ENCODE results near the gene ZBTB21.

The ZBTB21 gene

DNA sequence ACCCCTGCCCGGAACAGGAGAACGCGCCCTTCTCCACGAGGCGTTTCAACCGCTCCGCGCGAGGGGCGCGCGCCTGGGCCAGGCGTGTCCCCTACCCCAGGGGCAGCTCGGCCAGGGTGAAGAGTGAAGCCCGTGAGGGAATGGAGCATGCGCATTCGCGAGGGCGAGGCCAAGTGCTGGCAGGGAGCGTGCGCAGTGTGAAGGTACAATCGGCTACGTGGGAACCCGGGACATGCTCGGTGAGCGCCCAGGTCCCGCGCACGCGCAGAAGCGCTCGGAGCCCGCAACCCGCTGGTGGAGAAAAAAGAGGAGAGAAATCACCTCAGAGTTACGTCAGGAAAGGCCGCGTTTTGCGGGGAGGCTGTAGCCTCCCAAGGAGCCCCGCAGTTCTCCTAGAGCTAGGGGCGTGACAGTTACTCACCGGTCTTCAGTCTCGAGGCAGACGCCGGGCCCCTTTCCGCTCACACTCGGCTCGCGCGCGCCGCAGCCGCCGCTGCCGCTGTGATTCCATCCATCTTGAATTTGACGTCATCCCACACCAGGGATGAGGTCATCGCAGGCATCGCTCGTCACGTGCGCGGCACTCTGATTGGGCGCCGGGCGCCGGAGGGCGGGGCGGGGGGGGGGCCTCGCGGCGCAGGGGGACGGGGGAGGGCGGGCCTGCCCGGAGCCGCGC is at the start of gene ZBTB21:
TSS of gene ZBTB21 (minus strand) at position 530 of the 676 bp plus-strand sequence. CDS start 16,265 bp downstream, outside the sequence.
- peak; percentile 94 for DNase-seq (ENCODE audit: low read depth)

DNA sequence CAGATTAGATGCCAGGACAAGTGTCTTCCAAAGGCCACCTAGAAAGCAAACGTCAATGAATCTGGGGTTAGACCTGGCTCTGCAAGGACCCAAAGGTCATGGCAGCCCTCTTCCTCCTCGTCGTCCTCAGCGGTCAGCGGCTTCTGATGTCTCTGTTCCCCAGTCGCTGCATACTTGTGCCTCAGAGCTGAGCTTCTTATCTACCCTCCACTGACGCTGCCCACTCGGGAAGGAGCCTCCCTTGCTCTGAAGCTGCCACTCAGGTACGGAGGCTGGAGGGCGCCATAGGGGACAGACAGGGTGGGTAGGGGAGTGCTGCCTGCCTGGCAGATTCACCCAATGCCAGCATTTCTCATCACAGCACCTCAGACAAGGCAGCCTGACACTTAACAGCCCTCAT is 49.6 kb upstream of the ZBTB21 start:
- DNase-seq (ENCODE audit: low read depth): no peak

DNA sequence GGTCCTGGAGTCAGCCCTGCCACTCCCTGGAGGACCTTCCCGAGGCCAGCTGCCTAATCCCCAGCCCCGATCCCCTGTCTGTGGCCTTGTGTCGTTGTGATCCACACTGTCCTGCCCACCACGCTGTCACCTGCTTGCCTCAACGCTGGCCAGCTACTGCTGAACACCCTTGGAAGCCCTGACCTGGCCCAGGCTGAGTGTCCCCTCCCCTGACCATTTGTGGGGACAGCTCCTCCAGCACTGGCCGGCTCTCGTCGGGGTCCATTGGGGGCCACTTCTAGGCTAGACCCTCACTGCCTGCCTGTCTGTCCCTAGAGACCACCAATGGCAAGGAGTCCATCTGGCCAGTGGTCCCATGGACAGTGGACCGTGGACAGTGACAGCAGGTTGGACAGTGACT is 49.0 kb upstream of the ZBTB21 start:
- DNase-seq (ENCODE audit: low read depth): no peak

DNA sequence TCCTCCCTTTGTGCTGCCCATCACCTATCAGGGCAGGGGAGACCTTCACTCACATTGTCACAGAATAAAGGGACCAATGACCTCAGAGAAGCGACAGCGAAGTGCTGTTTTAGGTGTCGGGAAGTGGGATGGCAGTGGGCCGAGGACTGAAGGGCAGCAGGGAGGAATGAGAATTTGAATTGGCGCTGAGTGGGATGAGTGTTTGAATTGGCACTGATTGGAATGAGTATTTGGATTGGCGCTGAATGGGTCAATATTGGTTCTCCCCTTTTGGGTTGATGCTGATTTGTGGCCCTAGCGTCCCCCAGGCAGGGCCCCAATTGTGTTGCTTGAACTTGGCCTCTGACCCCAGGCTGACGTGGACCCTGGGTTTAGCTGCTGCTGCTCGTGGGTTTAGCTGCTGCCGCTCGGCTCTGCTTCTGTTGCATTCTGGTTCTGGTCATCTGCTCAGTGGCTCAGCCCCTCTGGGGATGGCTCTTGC is 48.5 kb upstream of the ZBTB21 start:
- DNase-seq (ENCODE audit: low read depth): no peak

DNA sequence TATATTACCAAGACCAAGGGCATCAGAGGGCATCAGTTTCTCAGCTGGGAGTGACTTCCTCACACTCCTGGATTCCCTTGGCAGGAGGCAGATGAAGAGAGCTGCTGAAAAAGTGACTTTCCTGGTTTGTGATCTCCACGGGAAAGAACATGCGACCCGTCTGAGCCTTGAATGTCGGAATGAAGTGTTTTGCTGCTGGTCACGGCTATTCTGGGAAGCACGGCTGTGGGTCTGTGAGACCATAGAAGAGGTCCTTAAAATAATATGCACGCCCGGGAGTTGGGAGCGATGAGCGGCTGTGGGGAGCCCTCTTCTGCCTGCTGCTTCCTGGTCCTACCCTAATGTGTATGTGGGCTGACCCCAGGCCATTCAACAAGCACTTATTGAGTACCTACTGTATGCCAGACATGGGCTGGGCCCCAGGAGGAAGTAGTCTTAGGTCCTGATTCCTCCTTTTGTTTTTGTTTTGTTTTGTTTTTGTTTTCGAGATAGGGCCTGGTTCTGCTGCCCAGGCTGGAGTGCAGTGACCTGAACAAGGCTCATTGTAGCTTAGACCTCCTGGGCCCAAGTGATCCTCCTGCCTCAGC is 47.8 kb upstream of the ZBTB21 start:
- no peak for DNase-seq (ENCODE audit: low read depth)

DNA sequence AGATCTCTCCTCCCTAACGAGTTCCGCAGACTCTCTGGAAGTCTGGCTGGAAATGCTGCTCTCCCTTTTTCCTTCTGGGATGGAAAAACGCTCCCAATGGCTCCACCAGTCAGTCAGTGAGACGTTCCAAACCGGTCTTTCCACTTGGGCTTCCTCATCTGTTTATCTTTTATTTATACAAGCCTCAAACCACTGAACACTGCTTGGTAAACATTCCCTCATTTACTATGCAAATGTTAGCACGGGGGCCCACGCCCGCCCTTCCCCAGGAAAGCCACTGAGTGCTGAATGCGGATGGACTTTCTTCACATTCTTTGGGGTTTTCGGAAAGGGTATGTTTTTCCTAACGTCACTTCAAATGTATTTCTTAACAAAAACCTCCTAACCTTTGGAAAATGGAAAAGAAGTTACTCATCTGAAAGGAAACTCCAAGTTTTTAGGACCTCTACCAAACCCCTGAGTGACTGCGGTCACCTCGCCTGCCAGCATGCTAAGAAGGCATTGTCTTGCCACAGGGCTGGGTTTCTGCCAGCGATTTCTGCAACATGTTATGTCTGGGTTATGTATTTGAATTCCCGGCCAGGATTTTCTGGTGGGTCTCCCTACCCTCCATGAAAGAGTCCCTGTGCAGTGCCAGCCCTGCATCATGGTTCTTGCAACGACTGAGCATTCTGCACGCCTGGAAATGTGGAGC is 47.0 kb upstream of the ZBTB21 start:
- DNase-seq (ENCODE audit: low read depth): no peak

DNA sequence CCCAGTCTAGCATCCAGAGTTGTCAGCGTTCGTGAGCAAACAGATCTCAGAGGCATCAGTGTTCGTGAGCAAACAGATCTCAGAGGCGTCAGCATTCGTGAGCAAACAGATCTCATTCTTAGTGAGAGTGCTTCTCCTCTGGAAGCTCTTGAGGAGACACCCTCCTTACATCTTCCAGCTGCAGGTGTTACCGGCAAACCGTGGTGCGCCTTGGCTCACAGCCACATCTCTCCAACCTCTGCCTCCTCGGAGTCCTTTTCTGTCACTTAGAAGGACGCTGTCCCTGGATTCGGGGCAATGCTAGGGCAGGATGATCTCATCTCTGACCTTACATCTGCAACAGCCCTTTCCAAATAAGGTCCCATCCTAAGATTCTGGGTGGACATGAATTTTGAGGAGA is 46.3 kb upstream of the ZBTB21 start:
- DNase-seq (ENCODE audit: low read depth): no peak

DNA sequence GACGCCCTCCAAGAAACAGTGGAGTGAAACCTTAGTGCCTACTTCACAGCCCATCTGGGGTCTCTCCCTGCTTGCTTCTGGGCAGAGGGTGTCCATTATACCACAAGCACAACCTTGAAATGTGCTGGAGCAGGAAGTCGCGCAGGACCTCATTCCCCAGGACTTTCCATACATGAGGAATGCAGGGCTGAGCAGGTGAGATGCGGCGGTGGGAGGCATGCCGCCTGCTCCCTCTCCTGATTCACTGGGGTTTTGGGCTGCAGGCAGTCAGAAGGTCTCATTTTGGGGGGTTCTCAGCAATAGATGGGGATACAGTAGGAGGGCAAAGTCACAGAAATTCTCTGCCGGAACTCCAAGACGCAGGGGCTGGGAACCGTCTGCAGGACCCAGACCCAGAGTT is 45.3 kb upstream of the ZBTB21 start:
- DNase-seq (ENCODE audit: low read depth): no peak

DNA sequence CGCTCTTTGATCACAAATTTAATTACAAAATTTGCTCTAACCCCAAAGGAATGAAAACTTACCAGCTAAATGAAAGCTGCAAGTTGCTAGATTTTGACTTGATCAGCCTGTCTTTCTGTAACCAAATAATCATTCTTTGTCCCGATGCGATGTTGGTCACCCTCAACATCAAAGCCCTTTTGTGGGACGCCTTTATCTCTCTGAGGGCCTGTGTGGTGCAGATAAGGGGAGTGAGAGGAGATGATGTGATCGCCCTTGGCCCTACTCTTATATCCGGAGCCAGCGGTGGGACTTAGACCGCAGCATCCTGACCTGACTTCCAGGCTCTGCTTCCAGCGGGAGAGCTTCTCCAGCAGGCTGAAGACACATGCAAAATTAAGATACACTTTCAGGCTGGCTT is 41.6 kb upstream of the ZBTB21 start:
- no peak for DNase-seq (ENCODE audit: low read depth)

DNA sequence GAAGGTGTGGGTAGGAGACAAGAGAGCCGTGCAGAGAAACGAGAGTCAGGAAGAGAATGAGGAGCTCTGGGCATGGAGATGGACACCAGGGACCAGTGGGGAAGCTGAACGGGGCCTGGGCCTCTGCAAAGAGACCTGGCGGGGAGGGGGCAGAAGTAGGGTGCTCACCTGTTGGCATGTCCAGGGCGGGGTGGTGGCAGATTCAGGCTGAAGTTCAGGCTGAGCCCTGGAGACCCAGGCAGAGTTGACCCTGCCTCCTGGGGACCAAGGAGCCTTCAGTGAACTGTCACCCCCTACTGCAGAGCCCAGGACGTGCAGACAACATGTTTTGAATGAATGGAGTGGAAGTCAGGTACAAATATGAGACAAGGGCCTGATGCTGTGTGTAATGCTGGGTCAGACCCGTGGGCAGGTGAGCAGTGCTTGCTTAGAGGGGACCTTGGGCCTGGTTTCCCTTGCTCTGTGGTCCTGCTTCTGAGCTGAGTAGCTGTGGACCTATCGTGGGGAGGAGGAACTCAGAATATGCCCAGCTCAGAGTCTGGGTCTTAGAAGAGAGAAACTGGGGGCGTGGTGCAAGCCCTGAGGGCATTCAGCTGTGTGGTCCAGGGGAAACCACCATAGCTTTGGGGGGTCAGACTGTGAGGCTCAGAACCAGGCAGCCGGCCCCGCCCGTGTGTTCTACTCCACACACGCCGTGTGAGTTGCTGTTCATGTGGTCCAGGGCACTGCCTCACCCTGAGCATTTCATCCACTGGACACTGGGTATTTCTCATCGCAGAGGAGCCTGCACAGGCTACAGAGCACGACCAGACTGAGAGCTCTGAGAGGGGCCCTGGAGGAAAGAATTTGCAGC is 39.6 kb upstream of the ZBTB21 start:
- no peak for DNase-seq (ENCODE audit: low read depth)

DNA sequence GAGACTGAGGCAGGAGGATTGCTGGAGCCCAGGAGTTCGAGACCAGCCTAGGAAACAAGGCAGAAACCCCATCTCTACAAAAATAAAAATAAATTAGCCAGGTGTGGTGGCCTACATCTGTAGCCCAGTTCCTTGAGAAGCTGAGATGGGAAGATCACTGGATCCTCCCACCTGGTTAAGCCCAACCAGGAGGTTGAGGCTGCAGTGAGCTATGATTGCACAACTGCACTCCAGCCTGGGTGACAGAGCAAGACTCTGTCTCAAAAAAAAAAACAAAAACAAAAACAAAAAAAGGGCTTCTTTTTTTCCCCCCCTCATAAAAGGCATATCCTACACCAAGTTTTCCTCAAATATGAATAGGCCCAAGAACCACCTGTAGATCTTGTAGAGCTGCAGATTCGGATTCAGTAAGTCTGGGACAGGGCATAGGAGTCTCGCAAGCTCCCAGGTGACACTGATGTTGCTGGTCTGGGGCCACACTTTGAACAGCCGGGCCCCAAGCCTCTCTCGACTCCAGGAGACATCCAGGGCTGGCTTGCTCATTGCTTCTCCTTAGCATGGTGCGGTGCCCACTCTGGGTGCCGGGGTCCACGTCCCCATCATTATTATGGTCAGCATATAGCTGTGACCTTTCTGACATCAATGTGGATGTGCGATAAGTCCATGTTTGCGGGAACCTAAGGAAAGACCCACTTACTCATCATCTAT is 38.9 kb upstream of the ZBTB21 start:
- DNase-seq (ENCODE audit: low read depth): no peak

DNA sequence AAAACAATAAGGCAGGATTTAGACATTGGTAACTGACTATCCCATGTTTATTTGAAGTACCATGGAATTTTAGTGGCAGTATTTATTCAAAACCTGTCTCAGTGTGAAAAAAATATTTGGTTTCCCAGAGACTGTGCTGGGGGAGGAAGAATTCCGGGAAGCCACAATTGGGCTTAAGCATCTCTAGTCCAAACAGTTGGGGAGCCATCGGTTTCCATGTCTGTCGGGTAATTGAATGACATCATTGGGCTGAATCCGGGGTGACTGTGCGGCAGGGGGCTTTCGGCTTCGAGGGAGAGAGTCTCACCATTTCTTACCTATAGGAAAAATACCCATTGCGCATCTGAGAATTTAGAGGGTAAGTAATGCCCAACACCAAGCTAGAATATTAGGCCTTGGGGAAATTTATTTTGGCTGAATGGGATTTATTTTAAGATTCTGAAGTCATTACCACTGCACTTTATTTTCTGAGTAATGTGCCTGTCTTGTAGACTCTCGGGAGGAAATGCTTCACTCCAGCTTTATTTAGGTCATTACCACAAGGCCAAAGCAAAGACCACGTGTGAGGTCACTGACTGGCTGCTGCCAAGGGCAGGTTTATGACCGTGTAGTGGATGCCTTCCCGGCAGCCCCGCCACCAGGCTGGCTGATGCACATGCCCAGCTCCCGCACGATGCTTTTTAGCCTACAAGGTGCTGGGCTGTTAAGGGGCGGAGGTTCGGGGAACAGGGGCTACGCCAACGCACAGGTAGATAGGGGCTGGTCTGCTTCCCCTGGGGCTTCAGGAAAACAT is 37.9 kb upstream of the ZBTB21 start:
- peak; percentile 40 for DNase-seq (ENCODE audit: low read depth)

DNA sequence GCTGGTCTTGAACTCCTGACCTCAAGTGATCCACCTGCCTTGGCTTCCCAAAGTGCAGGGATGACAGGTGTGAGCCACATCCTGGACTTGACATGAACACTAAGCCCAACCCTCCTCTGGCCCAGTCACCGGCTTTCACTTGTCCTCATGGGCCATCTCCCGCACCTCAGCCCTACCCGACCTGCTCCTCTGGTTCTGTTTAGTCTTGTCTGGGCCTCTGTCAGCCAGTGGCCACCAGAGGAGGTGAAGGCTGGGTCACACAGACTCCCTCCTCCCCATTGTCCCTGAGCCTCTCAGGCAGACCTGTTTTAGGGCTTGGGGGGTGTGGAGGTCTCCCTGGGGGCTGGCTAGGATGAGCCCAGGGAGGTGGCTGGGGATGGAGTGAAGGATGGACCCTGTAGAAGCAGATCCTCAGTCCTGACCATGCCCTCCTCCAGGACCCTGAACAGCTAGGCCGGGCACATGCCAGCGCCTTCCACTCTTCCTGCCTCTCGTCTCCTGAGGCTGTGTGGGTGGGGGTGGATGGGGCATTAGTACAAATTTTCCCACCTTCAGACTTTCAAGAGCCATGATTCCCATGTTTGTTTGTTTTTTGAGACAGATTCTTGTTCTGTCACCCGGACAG is 34.8 kb upstream of the ZBTB21 start:
- no peak for DNase-seq (ENCODE audit: low read depth)

DNA sequence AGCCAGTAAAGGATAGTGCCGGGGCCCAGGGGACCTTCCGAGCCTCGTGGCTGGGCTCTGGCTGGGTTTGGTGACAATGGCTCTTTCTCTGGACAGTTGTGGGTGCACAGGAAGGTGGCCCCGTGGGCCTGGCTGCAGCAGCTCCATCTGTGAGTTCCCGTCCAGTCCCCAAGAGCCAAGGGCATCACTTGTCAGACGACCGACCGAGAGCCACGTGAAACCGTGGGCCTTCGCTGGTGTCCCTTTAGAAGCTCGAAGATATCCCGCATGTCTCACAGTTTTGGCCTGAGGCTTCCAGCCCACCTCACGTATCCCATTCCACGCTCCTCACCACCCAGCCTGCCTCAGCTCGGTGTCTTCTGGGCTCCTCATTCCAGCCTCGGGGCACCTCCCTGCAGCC is 33.8 kb upstream of the ZBTB21 start:
- no peak for DNase-seq (ENCODE audit: low read depth)

DNA sequence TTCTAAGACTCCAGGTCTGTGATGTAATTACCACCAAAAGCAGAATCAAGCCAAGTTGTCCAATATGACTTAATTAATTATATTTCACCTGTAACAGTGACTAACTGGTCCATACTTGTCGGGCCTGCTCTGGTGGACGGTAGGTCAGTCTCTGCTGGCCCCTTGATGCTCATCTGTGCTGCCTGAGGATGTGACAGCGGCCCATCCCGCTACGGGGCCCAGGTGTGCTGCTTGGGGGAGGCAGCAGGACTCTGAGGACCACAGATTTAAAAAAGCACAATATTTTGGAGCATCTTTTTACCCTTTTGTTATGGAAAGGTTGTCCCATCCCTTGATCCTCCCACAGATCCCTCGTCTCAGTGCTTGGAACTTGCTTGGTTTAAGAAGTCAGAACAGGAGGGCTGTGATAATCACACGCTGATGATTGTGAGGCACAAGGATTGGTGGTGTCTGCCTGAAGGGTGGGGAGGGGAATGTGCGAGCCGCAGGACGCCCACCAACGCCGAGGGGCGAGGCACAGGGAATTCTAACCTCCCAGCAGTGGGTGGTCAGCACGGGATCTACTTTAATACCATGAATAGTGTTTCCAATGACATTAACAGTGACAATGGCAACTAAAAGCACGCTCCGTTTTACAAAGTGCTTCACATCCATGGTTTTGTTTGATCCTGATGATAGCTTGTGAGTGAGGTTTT is 33.2 kb upstream of the ZBTB21 start:
- no peak for DNase-seq (ENCODE audit: low read depth)

DNA sequence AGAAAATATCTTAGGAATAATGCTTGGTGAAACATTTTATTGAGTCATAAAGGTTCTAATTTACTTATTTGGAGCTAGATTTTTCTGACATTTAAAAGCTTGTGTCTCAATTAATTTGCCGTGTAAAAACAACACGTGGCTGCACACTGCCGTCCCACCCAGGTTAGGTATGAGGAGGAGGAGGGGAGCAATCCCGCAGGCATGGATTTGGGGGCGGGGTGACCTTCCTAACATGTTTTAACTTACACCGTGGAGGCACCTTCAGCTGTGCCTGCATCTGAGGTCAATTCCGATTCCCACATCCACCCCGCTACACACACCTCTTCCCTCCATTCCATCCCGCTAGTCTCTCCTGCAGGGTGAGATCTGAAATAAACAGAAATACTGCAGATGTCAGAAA is 32.5 kb upstream of the ZBTB21 start:
- no peak for DNase-seq (ENCODE audit: low read depth)

DNA sequence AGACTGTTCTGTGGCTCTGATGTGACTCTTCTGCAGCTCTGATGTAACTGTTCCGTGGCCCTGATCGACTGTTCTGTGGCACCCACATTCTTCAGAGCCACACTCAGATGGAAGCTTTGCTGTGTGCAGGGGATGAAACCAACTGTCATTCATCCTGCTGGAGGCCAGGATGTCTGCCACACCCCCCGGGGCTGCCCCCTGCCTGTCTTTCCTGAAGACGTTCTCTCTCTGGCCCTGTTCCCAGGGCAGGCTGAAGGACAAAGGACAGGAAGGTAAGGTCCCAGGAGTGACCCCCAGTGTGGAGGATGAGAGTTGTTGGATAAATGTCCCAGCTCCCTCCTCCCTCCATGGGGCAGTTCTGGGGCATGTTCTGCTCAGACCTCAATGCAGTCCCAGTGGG is 31.6 kb upstream of the ZBTB21 start:
- no peak for DNase-seq (ENCODE audit: low read depth)

DNA sequence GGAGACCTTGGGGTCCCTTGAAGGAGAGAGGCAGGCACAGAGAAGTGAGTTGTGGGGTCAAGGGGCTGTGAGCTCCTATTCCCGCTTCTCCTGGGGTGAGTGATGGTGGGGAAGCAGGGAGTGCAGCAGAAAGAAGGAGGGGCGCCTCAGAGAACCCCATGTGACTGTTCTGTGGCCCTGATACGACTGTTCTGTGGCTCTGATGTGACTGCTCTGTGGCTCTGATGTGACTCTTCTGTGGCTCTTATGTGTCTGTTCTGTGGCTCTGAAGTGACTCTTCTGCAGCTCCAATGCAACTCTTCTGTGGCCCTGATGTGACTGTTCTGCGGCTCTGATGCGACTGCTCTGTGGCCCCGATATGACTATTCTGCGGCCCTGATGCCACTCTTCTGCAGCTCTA is 31.1 kb upstream of the ZBTB21 start:
- DNase-seq (ENCODE audit: low read depth): no peak

DNA sequence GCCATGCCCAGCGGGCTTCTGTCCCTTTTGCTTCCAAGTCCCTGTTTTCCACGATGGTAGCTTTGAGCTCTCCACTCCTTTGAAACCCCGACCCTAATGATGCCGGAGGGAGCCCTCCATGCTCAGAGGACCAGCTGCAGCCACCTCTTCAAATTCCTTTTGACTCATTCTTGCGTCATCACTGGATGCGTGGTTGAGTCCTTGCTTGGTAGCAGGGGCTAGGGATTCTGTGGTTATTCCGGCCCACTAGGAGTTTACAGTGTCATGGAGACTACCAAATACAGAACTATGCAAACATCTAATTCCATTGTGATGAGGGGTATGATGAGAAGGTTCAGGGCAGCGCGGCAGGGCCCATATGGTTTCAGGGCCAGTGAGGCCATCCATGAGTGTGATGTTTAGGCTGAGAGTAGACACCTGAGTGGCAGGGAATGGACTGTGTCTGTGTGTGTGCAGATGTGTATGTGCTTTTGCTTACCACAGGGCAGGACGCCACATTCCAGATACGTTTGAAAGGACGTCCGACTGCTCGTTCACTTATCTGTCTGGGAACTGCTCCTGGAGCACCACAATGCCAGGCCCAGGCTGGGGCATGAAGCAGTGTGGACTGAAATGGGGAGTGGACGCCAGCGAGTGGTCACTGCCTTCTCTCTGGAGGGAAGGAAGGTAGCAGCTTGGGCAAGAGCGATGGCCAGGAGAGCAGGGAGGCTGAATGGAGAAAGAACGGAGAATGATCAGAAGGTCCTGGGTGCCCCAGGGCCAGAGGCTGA is 30.4 kb upstream of the ZBTB21 start:
- peak; percentile 98 for DNase-seq (ENCODE audit: low read depth)
